Measurements from ENCODE around the gene FOXA3.
"Not testable (repeated sequence)": the region's sequence is repeated elsewhere in the genome, so short reads cannot be mapped to it uniquely, and the experiment has no call there.

The FOXA3 gene

GRCh38 chr19:45865269-45865948 lies 1.3 kb downstream of the FOXA3 start:
- Histone ChIP-seq H3K36me3 (ENCODE audit: insufficient read depth, low read length) (no peaks in the 10 kb centered on the region), H3K9ac (ENCODE audit: low read length) (no peak overlapping the region), H3K4me3 (ENCODE audit: low read depth in 1 of 2, low read length in 2 of 2) (no peak overlapping the region), H3K27ac (ENCODE audit: low read depth, low read length) (no peak overlapping the region), H3K4me1 (ENCODE audit: insufficient read depth, low read length) (peaks cover 16% of the 10 kb centered on the region), H3K9me3 (ENCODE audit: low read length) (no peaks in the 10 kb centered on the region), H3K27me3 (ENCODE audit: control insufficient read depth in 1 of 2, insufficient read depth in 2 of 2, low read length in 2 of 2) (peaks cover 15 to 19% of the 10 kb centered on the region in 2 donors)

GRCh38 chr19:45866400-45867176 lies 2.5 kb downstream of the FOXA3 start:
- Histone ChIP-seq H3K9ac (ENCODE audit: low read length) (no peak overlapping the region), H3K27ac (ENCODE audit: low read depth, low read length) (no peak overlapping the region), H3K36me3 (ENCODE audit: insufficient read depth, low read length) (no peaks in the 10 kb centered on the region), H3K9me3 (ENCODE audit: low read length) (no peaks in the 10 kb centered on the region), H3K4me1 (ENCODE audit: insufficient read depth, low read length) (peaks cover 16% of the 10 kb centered on the region), H3K27me3 (ENCODE audit: control insufficient read depth in 1 of 2, insufficient read depth in 2 of 2, low read length in 2 of 2) (peaks cover 15 to 19% of the 10 kb centered on the region in 2 donors), H3K4me3 (ENCODE audit: low read depth in 1 of 2, low read length in 2 of 2) (no peak overlapping the region)

DNA sequence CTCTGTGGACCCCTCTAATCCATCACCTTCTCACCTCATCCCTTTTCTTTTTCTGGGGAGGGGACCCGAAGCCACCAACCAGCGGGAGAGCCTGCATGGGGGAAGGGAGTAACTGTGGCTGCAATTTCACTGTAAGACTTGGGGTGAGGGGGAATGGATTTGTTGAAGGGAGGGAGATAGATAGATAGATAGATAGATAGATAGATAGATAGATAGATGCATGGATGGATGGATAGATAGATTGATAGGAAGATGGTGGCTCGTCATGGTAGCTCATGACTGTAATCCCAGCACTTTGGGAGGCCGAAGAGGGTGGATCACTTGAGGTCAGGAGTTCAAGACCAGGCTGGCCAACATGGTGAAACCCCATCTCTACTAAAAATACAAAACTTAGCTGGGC lies 3.1 kb downstream of the FOXA3 start:
- not testable (repeated sequence) for H3K9me3 ChIP-seq (ENCODE audit: low read length); H3K27ac ChIP-seq (ENCODE audit: low read depth, low read length); H3K36me3 ChIP-seq (ENCODE audit: insufficient read depth, low read length); H3K9ac ChIP-seq (ENCODE audit: low read length); H3K4me3 ChIP-seq (ENCODE audit: low read depth in 1 of 2, low read length in 2 of 2)
- H3K4me1 ChIP-seq (ENCODE audit: insufficient read depth, low read length): peaks cover 10% of the 10 kb centered on the region
- H3K27me3 ChIP-seq (ENCODE audit: control insufficient read depth in 1 of 2, insufficient read depth in 2 of 2, low read length in 2 of 2): peaks cover 15 to 19% of the 10 kb centered on the region in 2 donors

DNA sequence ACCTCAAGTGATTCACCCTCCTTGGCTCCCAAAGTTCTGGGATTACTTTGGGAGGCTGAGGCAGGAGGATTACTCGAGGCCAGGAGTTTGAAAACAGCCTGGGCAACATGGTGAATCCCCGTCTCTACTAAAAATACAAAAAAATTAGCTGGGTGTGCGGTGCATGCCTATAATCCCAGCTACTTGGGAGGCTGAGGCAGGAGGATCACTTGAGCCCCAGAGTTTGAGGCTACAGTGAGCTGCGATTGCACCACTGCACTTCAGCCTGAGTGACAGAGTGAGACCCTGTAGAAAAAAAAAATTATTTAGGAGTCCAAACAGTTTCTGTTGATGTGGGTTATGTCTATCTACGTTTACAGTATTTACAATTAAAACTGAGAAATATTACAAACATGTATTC lies 6.7 kb downstream of the FOXA3 start:
- H3K36me3 ChIP-seq (ENCODE audit: insufficient read depth, low read length): no peaks in the 10 kb centered on the region

DNA sequence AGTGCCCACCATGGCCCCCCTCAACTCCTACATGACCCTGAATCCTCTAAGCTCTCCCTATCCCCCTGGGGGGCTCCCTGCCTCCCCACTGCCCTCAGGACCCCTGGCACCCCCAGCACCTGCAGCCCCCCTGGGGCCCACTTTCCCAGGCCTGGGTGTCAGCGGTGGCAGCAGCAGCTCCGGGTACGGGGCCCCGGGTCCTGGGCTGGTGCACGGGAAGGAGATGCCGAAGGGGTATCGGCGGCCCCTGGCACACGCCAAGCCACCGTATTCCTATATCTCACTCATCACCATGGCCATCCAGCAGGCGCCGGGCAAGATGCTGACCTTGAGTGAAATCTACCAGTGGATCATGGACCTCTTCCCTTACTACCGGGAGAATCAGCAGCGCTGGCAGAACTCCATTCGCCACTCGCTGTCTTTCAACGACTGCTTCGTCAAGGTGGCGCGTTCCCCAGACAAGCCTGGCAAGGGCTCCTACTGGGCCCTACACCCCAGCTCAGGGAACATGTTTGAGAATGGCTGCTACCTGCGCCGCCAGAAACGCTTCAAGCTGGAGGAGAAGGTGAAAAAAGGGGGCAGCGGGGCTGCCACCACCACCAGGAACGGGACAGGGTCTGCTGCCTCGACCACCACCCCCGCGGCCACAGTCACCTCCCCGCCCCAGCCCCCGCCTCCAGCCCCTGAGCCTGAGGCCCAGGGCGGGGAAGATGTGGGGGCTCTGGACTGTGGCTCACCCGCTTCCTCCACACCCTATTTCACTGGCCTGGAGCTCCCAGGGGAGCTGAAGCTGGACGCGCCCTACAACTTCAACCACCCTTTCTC lies 8.2 kb downstream of the FOXA3 start:
- no peak overlapping the region for H3K9ac ChIP-seq (ENCODE audit: low read length)
- no peaks in the 10 kb centered on the region for H3K9me3 ChIP-seq (ENCODE audit: low read length)
- H3K4me3 ChIP-seq (ENCODE audit: low read depth in 1 of 2, low read length in 2 of 2): no peak overlapping the region
- H3K27ac ChIP-seq (ENCODE audit: low read depth, low read length): no peak overlapping the region
- H3K36me3 ChIP-seq (ENCODE audit: insufficient read depth, low read length): no peaks in the 10 kb centered on the region
- peaks cover 0 to 9% of the 10 kb centered on the region in 2 donors for H3K27me3 ChIP-seq (ENCODE audit: control insufficient read depth in 1 of 2, insufficient read depth in 2 of 2, low read length in 2 of 2)
- no peaks in the 10 kb centered on the region for H3K4me1 ChIP-seq (ENCODE audit: insufficient read depth, low read length)

More for the DNA sequence above, 6.7 kb downstream of the FOXA3 start:
- Histone ChIP-seq H3K9ac (ENCODE audit: low read length) (no peak overlapping the region), H3K9me3 (ENCODE audit: low read length) (no peaks in the 10 kb centered on the region), H3K4me1 (ENCODE audit: insufficient read depth, low read length) (no peaks in the 10 kb centered on the region), H3K4me3 (ENCODE audit: low read depth in 1 of 2, low read length in 2 of 2) (no peak overlapping the region), H3K27ac (ENCODE audit: low read depth, low read length) (no peak overlapping the region), H3K27me3 (ENCODE audit: control insufficient read depth in 1 of 2, insufficient read depth in 2 of 2, low read length in 2 of 2) (no peaks in the 10 kb centered on the region)

DNA sequence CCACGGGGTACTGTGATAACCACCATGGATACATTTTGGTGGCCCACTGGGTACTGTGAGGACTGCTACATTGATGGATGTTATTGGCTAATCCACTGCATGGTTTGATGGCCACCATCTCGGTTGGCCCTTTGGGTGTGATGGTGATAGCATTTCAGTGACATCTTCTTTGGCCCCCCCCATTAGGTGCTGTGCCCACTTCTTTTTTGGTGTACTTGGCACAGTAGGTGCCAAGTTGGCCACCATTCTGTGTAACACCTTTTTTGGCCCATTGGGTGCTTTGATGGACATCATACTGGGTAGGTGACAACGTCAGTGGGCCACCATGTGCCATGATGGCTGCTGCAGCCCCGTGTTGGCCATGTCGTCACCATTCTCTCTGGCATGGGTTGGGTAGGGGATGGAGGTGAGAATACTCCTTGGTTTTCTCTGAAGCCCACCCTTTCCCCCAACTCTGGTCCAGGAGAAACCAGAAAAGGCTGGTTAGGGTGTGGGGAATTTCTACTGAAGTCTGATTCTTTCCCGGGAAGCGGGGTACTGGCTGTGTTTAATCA lies 9.2 kb downstream of the FOXA3 start:
- no peaks in the 10 kb centered on the region for H3K9me3 ChIP-seq (ENCODE audit: low read length)
- no peak overlapping the region for H3K9ac ChIP-seq (ENCODE audit: low read length)
- H3K27ac ChIP-seq (ENCODE audit: low read depth, low read length): no peak overlapping the region
- H3K36me3 ChIP-seq (ENCODE audit: insufficient read depth, low read length): no peaks in the 10 kb centered on the region
- peaks cover 0 to 13% of the 10 kb centered on the region in 2 donors for H3K27me3 ChIP-seq (ENCODE audit: control insufficient read depth in 1 of 2, insufficient read depth in 2 of 2, low read length in 2 of 2)
- H3K4me3 ChIP-seq (ENCODE audit: low read depth in 1 of 2, low read length in 2 of 2): no peak overlapping the region
- H3K4me1 ChIP-seq (ENCODE audit: insufficient read depth, low read length): no peaks in the 10 kb centered on the region

- Histone ChIP-seq H3K36me3 (ENCODE audit: insufficient read depth, low read length) (no peaks in the 10 kb centered on the region), H3K4me3 (ENCODE audit: low read depth in 1 of 2, low read length in 2 of 2) (no peak overlapping the region), H3K9me3 (ENCODE audit: low read length) (no peaks in the 10 kb centered on the region), H3K27ac (ENCODE audit: low read depth, low read length) (no peak overlapping the region), H3K4me1 (ENCODE audit: insufficient read depth, low read length) (no peaks in the 10 kb centered on the region), H3K9ac (ENCODE audit: low read length) (no peak overlapping the region), H3K27me3 (ENCODE audit: control insufficient read depth in 1 of 2, insufficient read depth in 2 of 2, low read length in 2 of 2) (peaks cover 0 to 18% of the 10 kb centered on the region in 2 donors)
These were observed 10.5 kb downstream of the FOXA3 start for GRCh38 chr19:45874620-45874966.

GRCh38 chr19:45876161-45876410 lies 12.0 kb downstream of the FOXA3 start:
- no peaks in the 10 kb centered on the region for H3K4me1 ChIP-seq (ENCODE audit: insufficient read depth, low read length)
- no peak overlapping the region for H3K4me3 ChIP-seq (ENCODE audit: low read depth in 1 of 2, low read length in 2 of 2)
- H3K27me3 ChIP-seq (ENCODE audit: control insufficient read depth in 1 of 2, insufficient read depth in 2 of 2, low read length in 2 of 2): peaks cover 0 to 18% of the 10 kb centered on the region in 2 donors
- no peak overlapping the region for H3K9ac ChIP-seq (ENCODE audit: low read length)
- H3K9me3 ChIP-seq (ENCODE audit: low read length): no peaks in the 10 kb centered on the region
- no peaks in the 10 kb centered on the region for H3K36me3 ChIP-seq (ENCODE audit: insufficient read depth, low read length)
- no peak overlapping the region for H3K27ac ChIP-seq (ENCODE audit: low read depth, low read length)

GRCh38 chr19:45876411-45877197 lies 12.5 kb downstream of the FOXA3 start:
- Histone ChIP-seq H3K27me3 (ENCODE audit: control insufficient read depth in 1 of 2, insufficient read depth in 2 of 2, low read length in 2 of 2) (peaks cover 0 to 18% of the 10 kb centered on the region in 2 donors), H3K9me3 (ENCODE audit: low read length) (no peaks in the 10 kb centered on the region), H3K4me1 (ENCODE audit: insufficient read depth, low read length) (no peaks in the 10 kb centered on the region), H3K4me3 (ENCODE audit: low read depth in 1 of 2, low read length in 2 of 2) (peak overlapping the region in 1 of 2 donors; percentile 13), H3K36me3 (ENCODE audit: insufficient read depth, low read length) (no peaks in the 10 kb centered on the region), H3K9ac (ENCODE audit: low read length) (no peak overlapping the region), H3K27ac (ENCODE audit: low read depth, low read length) (no peak overlapping the region)

DNA sequence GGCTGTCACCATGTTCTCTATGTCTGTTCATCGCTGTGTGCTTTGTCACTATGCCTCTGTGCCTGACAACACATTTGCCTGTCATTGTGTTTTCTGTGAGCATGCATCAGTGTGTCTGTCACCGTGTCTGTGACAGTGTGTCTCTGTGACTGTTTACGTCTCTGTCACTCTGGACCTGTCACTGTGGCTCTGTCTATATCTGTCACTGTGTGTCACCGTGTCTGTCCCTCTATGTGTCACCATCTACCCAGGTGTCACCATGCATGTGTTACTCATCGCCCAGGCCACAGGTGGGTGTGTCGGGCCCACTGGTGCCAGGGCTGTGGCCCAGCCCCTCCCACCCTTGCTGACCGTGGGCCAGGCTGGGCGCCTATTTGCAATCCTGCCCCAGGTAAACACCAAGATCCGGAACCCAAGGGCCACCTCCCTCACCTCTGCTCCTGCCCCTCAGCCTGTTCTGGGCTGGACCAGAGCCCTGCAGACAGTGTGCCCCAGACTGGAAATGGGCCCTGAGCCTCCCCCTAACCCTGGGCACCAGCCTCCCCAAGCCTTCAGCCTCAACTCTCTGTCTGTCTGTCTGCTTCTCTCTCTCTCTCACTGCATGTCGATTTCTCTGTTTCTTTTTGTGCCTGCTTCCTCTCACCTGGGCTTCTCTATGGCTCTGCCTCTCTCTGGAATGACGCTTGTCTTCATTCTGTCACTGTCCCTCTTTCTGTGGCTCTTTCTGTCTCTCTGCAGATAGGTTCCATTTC lies 14.1 kb downstream of the FOXA3 start:
- H3K9me3 ChIP-seq (ENCODE audit: low read length): no peaks in the 10 kb centered on the region
- no peaks in the 10 kb centered on the region for H3K36me3 ChIP-seq (ENCODE audit: insufficient read depth, low read length)
- H3K27ac ChIP-seq (ENCODE audit: low read depth, low read length): no peak overlapping the region
- no peak overlapping the region for H3K4me3 ChIP-seq (ENCODE audit: low read depth in 1 of 2, low read length in 2 of 2)
- H3K9ac ChIP-seq (ENCODE audit: low read length): no peak overlapping the region
- H3K4me1 ChIP-seq (ENCODE audit: insufficient read depth, low read length): peaks cover 11% of the 10 kb centered on the region
- H3K27me3 ChIP-seq (ENCODE audit: control insufficient read depth in 1 of 2, insufficient read depth in 2 of 2, low read length in 2 of 2): peaks cover 0 to 18% of the 10 kb centered on the region in 2 donors
